Measurements from ENCODE around the gene FIZ1. TPM values are rescaled to one million over a fixed set of nuclear protein-coding genes. Genes with fewer than 3 reads are reported as not detected.

FIZ1 gene
- total RNA-seq, 1 donor from 2014 or later, result 13.0 TPM

GRCh38 chr19:55554302-55554701, 45.0 kb downstream of the FIZ1 start:
- no peak for ATAC-seq (ENCODE audit: poor library complexity)
- DNase-seq, result no peak
- intact Hi-C loops (cut with DNase I), result no loop called here

GRCh38 chr19:55553217-55554182, 45.8 kb downstream of the FIZ1 start:
- intact Hi-C loops (cut with DNase I), result no loop called here
- ATAC-seq (ENCODE audit: poor library complexity), result no peak

DNA sequence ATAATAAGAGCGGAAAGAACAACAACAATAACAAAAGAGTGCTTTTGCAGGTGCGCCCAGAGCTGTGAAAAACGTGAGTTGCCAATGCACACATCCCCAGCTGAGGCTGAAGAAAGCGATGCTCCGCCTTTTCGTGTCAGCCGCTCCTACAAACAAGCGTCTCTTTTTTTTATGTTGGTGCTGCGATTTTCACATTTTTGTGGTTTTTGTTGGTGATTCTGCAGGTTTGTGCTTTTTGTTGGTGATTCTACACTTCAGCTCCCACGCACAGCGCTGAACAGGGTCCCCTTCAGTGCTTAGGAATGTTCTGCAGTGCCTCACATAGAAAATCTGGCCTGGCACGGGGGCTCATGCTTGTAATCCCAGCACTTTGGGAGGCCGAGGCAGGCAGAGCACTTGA, 46.7 kb downstream of the FIZ1 start:
- ATAC-seq (ENCODE audit: poor library complexity), result no peak
- no peak for DNase-seq
- intact Hi-C loops (cut with DNase I), result no loop called here

More at GRCh38 chr19:55553217-55554182, 45.8 kb downstream of the FIZ1 start:
- no peak for DNase-seq

DNA sequence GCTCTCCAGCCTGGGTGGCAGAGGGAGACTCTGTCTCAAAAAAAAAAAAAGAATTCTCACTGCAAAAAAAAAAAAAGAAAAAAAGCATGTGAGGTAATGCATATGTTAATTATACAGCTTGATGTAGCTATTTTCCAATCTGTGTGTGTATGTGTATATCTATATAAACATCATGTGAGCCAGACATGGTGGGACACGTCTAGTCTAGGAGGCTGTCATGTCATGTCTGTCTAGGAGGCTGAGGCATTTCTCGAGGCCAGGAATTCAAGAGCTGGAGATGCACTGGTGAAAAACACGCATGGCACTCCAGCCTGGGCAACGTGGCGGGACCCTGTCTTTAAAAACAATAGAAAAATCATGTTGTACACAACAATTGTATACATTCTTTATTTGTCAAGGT, 47.1 kb downstream of the FIZ1 start:
- DNase-seq, result no peak
- ATAC-seq (ENCODE audit: poor library complexity), result no peak
- intact Hi-C loops (cut with DNase I), result no loop called here

DNA sequence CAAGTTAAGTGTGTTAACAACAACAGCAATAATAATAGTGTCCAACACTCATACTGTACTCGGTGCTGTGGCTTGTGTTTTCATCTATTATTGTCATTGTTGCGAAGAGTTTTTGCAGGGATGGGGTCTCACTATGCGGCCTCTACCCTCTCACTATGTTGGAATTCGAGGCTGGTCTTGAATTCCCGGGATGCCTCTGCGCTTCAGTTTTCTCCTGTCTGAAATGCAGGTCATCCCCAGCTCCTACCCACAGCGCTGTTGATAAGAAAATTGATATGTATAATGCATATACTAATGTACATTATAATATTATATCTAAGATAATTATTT, 49.0 kb downstream of the FIZ1 start:
- ATAC-seq (ENCODE audit: poor library complexity) (no peak), DNase-seq (no peak)
- intact Hi-C loops (cut with DNase I), result no loop called here

DNA sequence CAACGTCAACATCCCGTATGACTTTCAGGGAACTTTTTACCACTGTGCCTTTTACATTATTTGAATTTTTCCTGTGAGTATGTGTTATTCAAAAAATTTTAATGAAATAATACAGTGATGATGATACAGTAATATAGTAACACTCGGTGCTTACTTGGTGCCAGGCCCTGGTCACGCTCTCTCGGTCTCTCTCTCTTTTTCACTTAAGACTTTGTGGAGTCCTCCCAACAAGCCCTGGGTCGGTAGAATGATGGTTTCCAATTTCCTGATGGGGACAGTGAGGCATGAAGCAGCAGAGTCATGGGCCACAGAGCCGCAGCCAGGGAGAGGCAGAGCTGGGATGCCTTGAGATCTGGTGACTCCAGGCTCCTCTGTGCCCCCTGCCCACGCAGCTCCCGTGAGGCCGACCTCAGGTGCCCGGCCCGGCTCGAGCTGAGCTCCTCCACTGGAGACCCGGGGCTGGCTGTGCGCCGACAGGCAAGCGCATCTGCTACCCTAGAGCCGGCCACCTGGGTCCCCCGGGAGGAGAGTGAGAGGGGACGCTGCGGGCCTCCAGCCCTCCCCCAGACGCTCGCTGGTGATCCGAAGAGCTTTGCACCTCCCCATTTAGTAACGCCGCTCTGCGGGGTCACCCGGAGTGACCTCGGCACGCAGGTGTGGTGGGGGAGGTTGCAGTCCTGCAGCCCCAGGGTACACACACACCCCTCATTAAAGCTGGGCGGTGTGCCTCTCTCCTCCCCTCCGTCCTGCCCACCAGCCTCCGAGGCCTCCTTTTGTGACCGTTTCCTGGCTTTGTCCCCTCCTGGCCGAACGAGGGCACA, 49.6 kb downstream of the FIZ1 start:
- intact Hi-C loops (cut with DNase I), result no loop called here
- ATAC-seq (ENCODE audit: poor library complexity) (no peak), DNase-seq (no peak)

DNA sequence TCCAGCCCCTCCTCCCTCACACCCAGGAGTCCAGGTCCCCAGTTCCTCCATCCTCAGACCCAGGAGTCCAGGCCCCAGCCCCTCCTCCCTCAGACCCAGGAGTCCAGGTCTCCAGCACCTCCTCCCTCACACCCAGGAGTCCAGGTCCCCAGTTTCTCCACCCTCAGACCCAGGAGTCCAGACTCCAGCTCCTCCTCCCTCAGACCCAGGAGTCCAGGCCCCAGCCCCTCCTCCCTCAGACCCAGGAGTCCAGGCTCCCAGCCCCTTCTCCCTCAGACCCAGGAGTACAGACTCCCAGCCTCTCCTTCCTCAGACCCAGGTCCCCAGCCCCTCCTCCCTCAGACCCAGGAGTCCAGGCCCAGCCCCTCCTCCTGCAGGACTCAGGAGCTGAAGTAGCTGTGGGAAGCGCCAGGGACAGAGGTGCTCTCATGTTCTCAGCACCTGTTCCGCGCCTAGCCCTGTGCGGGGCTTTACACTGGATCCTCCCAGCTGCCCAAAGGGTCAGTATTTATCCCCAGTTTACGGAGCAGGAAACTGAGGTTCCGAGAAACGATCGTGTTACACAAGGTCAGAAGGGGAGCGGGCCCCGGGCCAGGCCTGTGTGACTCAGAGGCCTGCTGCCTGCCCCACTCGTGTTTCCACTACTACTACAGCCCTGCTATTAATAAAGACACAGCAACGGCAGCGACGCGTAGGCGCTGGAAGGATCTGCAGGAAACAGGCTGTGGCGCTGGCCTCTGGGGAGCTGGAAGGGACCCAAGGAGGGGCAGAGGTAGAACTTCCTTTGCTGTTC, 52.3 kb downstream of the FIZ1 start:
- intact Hi-C loops (cut with DNase I), result no loop called here
- peak; percentile 80 for ATAC-seq (ENCODE audit: poor library complexity)

GRCh38 chr19:55546011-55546410, 53.3 kb downstream of the FIZ1 start:
- ATAC-seq (ENCODE audit: poor library complexity), result peak; percentile 85
- intact Hi-C loops (cut with DNase I), result no loop called here
- peak; percentile 61 for DNase-seq

More for the DNA sequence above, 52.3 kb downstream of the FIZ1 start:
- DNase-seq, result peak; percentile 91

DNA sequence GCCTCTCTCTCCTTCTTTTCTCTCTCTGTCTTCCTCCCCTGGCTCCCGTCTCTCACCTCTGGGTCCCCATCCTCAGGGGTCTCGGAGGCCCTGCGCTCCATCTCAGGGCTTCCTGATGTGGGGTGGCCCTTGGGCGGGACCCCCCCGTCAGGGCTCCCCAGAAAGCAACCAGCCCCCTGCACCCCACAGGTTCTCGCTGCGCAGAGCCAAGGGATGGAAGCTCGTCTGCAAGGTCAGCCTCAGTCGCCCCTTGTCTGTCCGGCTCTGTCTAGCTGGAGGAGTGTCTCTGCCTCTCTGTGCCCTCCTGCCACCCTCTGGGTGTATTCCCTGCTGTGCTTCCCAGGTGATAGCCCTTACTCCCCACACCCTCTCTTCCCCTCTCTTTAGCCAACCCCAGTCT, 53.9 kb downstream of the FIZ1 start, which contains the start of gene SBK3:
Gene SBK3, minus strand, starts transcription at position 101 of the 400 bp plus-strand sequence. Its CDS starts 0 bp downstream, at position 101.
- no peak for DNase-seq
- ATAC-seq (ENCODE audit: poor library complexity), result peak; percentile 7
- intact Hi-C loops (cut with DNase I), result no loop called here

- ATAC-seq (ENCODE audit: poor library complexity) (no peak), DNase-seq (no peak)
- intact Hi-C loops (cut with DNase I), result no loop called here
These were observed 54.4 kb downstream of the FIZ1 start for GRCh38 chr19:55544776-55545439.

GRCh38 chr19:55544014-55544413, 55.3 kb downstream of the FIZ1 start:
- DNase-seq, result no peak
- no peak for ATAC-seq (ENCODE audit: poor library complexity)
- intact Hi-C loops (cut with DNase I), result no loop called here

GRCh38 chr19:55543567-55543966, 55.8 kb downstream of the FIZ1 start:
- intact Hi-C loops (cut with DNase I), result no loop called here
- ATAC-seq (ENCODE audit: poor library complexity) (no peak), DNase-seq (no peak)

GRCh38 chr19:55542292-55542855, 56.9 kb downstream of the FIZ1 start:
- no peak for ATAC-seq (ENCODE audit: poor library complexity)
- intact Hi-C loops (cut with DNase I), result no loop called here
- DNase-seq, result no peak

Other genes starting within 250 kb of the FIZ1 start
- not detected for gene COX6B2, start 244.8 kb downstream of the FIZ1 start, total RNA-seq
- not detected for gene GARIN5B, start 236.3 kb downstream of the FIZ1 start, total RNA-seq
- not detected for gene IL11, start 229.1 kb downstream of the FIZ1 start, total RNA-seq
- not detected for gene TMEM190, start 222.7 kb downstream of the FIZ1 start, total RNA-seq
- 1.0 TPM for gene TMEM238, start 215.2 kb downstream of the FIZ1 start, total RNA-seq
- gene RPL28, start 213.6 kb downstream of the FIZ1 start, total RNA-seq, result 569 TPM
- gene UBE2S, start 191.7 kb downstream of the FIZ1 start, total RNA-seq, result 22.6 TPM
- gene SHISA7, start 156.2 kb downstream of the FIZ1 start, total RNA-seq, result not detected
- 48.9 TPM for gene ISOC2, start 137.9 kb downstream of the FIZ1 start, total RNA-seq
- gene C19orf85, start 134.8 kb downstream of the FIZ1 start, total RNA-seq, result not detected
- gene ZNF628, start 122.9 kb downstream of the FIZ1 start, total RNA-seq, result 4.7 TPM
- 2.9 TPM for gene NAT14, start 114.3 kb downstream of the FIZ1 start, total RNA-seq
- 2.6 TPM for gene SSC5D, start 111.1 kb downstream of the FIZ1 start, total RNA-seq
- gene SBK2, start 62.4 kb downstream of the FIZ1 start, total RNA-seq, result 15.6 TPM
- 27.4 TPM for gene SBK3, start 54.0 kb downstream of the FIZ1 start, total RNA-seq
- 13.6 TPM for gene ZNF579, start 18.7 kb downstream of the FIZ1 start, total RNA-seq
- 17.5 TPM for gene ZNF524, start 771 bp upstream of the FIZ1 start, total RNA-seq
- gene ZNF865, start 6.1 kb upstream of the FIZ1 start, total RNA-seq, result 17.4 TPM
- gene ZNF784, start 25.0 kb upstream of the FIZ1 start, total RNA-seq, result 11.7 TPM
- 11.9 TPM for gene ZNF580, start 41.5 kb upstream of the FIZ1 start, total RNA-seq
- 7.1 TPM for gene ZNF581, start 44.1 kb upstream of the FIZ1 start, total RNA-seq
- 20.5 TPM for gene CCDC106, start 48.7 kb upstream of the FIZ1 start, total RNA-seq
- 75.1 TPM for gene U2AF2, start 55.5 kb upstream of the FIZ1 start, total RNA-seq
- gene EPN1, start 75.7 kb upstream of the FIZ1 start, total RNA-seq, result 223 TPM
- gene NLRP9, start 138.9 kb upstream of the FIZ1 start, total RNA-seq, result not detected
- not detected for gene RFPL4A, start 159.6 kb upstream of the FIZ1 start, total RNA-seq
- not detected for gene RFPL4AL1, start 169.6 kb upstream of the FIZ1 start, total RNA-seq
- gene NLRP11, start 232.5 kb upstream of the FIZ1 start, total RNA-seq, result not detected
- not detected for gene NLRP4, start 237.0 kb upstream of the FIZ1 start, total RNA-seq